Activated T-helper 2 cell treated with anti-CD3 and anti-CD28 coated beads, Interferon-gamma antibody, Interleukin-2, Interleukin-4, amounts not matched to agents 10 μg/mL and 5 μg/mL and 100 μg/mL, durations not matched to agents 14 hours and 24 hours and 36 hours (primary cell): ENCODE data around the gene LRRC8A. TPM values are rescaled to one million over a fixed set of nuclear protein-coding genes. Genes with fewer than 3 reads are reported as not detected.
A peak's percentile ranks its signal among the peaks of the same experiment; 100 is the strongest.

Source experiments
- DNase-seq: peaks from one replicate; pipeline ENCODE4 v3.0.0; 2021; ENCODE audit warnings: low spot score
- H3K27ac Mint-ChIP-seq: one replicate; pipeline ENCODE4 v1.8.0; 2021; ENCODE audit warnings: mixed read lengths
- H3K27me3 Mint-ChIP-seq: one replicate; pipeline ENCODE4 v1.8.0; 2021; ENCODE audit warnings: low read depth, mixed read lengths
- H3K36me3 Mint-ChIP-seq: one replicate; pipeline ENCODE4 v1.8.0; 2021; ENCODE audit warnings: low read depth, mixed read lengths
- H3K4me1 Mint-ChIP-seq: one replicate; pipeline ENCODE4 v1.8.0; 2021; ENCODE audit warnings: low read depth, mixed read lengths
- H3K4me3 Mint-ChIP-seq: one replicate; pipeline ENCODE4 v1.8.0; 2021; ENCODE audit warnings: low read depth, mild to moderate bottlenecking, moderate library complexity, mixed read lengths
- H3K9me3 Mint-ChIP-seq: one replicate; pipeline ENCODE4 v1.8.0; 2021; ENCODE audit warnings: mixed read lengths
- intact Hi-C: fragments of 100-400 bp; cut with micrococcal nuclease; formaldehyde crosslinking; loops from one replicate; pipeline ENCODE4 v1.15.1; 2023
- total RNA-seq: library from RNA; stranded (reverse); gene quantifications from 2 replicates; pipeline ENCODE4 v1.2.3, GENCODE V29; 2022

The LRRC8A gene
- total RNA-seq, 1 donor from 2014 or later = 25.4 TPM

DNA sequence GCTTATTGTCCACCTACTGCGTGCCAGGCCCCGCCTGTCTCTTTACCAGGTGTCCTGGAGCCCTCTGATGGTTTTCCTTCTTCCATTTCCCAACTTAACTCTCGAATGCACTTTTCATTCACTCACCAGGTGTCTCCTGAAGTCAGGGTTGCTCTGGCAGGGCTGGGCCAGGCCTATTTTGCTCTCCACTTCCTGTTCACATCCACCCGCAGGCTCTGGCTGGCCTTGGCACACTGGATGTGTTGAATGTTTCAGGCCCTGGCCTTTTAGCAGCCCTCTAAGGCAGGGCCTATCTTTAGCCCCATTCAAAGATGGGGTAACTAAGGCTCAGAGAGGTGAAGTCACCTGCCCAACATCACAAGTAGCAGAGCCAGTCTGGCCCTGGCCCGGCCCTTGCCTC lies 16.4 kb downstream of the LRRC8A start:
- peak overlapping the region; percentile 99 for H3K27ac Mint-ChIP-seq
- H3K4me3 Mint-ChIP-seq = peak overlapping the region; percentile 22
- no peak for DNase-seq
- H3K27me3 Mint-ChIP-seq = no peaks in the 10 kb centered on the region
- peaks cover 58% of the 10 kb centered on the region for H3K4me1 Mint-ChIP-seq
- peaks cover 41% of the 10 kb centered on the region for H3K36me3 Mint-ChIP-seq
- intact Hi-C loops = no loop called here
- no peaks in the 10 kb centered on the region for H3K9me3 Mint-ChIP-seq

DNA sequence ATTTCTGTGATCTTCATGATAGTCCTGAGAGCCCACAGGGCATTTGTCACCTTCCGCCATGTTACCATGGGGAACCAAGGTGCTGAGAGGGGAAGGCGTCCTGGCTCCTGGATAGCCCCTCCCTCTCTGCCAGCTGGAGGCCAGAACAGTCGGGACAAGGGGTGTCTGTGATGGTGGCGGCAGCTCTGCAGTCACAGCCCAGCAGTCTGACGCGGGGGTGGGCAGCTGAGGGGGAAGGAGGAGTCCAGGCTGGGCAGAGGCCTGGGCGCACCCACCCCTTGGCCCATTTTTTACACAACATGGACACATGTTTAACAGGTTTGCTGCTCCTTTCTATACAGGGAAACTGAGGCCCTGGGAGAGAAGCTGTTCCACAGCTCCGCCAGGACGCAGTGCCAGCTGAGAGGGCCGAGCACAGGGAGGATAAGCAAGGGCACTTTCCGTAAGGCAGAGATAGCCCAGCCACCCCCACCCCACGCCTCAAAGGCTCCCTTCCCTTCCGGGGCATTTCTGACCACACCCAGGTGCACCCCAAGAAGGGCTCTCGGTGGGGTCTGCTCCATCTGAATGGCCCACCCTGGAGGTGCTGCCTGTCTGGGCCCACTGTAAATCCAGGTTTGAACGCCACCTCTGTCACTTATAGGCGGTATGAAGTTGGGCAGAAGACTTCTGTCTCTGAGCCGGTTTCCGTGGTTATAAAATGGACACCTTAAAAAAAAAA lies 17.1 kb downstream of the LRRC8A start:
- peaks cover 61% of the 10 kb centered on the region for H3K4me1 Mint-ChIP-seq
- no peak for DNase-seq
- H3K27me3 Mint-ChIP-seq = no peaks in the 10 kb centered on the region
- peaks cover 37% of the 10 kb centered on the region for H3K36me3 Mint-ChIP-seq
- peak overlapping the region; percentile 69 for H3K4me3 Mint-ChIP-seq
- H3K27ac Mint-ChIP-seq = peak overlapping the region; percentile 99
- intact Hi-C loops = no loop called here
- H3K9me3 Mint-ChIP-seq = no peaks in the 10 kb centered on the region

DNA sequence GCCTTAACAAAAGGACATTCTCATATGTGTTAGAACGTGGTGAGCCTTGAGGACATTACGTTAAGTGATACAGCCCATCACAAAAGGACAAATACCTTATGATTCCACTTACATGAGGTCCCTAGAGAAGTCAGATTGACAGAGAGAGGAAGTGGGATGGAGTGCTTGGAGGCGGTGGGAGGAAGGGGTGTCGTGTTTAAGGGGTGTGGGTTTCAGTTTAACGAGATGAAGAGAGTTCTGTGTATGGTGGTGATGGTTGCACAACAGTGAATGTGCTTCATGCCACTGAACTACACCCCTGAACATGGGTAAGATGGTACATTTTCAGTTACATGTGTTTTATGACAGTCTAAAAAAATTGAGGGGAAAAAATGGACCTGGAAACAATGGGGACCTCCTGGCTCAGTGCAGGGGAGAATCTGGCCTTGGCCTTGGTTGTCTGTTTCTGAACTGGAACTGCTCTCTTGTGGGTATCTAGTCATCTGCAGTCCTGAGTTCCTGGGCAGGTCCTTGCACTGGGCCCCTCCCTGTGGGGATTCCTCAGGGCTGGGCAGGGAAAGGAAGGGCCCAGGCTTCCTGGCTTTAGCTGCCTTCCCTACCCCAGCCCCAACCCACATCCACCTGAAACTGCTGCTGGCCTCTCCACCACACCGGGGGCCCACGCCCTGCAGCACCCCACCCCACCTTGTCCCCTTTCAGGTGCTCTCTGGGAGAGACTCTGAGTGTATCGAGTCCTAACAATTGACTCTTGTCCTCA lies 17.8 kb downstream of the LRRC8A start:
- Mint-ChIP-seq H3K27me3 (no peaks in the 10 kb centered on the region), H3K4me3 (peak overlapping the region; percentile 69), H3K9me3 (no peaks in the 10 kb centered on the region), H3K36me3 (peaks cover 36% of the 10 kb centered on the region), H3K27ac (peak overlapping the region; percentile 99), H3K4me1 (peaks cover 62% of the 10 kb centered on the region)
- peak; percentile 38 for DNase-seq
- intact Hi-C loops = no loop called here

DNA sequence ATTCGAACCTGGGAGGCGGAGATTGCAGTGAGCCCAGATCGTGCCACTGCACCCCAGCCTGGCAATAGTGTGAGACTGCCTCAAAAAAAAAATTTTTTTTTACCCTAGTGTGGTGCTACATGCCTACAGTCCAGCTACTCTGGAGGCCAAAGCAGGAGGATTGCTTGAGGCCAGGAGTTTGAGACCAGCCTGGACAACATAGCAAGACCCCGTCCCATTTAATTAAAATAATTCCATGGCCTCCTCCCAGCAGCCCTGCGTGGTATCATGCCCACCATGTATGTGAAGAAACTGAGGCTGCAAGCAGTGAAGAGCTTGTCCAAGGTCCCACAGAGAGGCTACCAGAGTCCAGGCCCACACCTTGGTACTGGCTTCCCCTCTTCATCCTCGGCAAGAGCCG lies 19.4 kb downstream of the LRRC8A start:
- DNase-seq = no peak
- Mint-ChIP-seq H3K9me3 (no peaks in the 10 kb centered on the region), H3K27me3 (no peaks in the 10 kb centered on the region), H3K4me3 (no peak overlapping the region), H3K4me1 (peaks cover 53% of the 10 kb centered on the region), H3K27ac (peak overlapping the region; percentile 99), H3K36me3 (peaks cover 26% of the 10 kb centered on the region)
- intact Hi-C loops = no loop called here

DNA sequence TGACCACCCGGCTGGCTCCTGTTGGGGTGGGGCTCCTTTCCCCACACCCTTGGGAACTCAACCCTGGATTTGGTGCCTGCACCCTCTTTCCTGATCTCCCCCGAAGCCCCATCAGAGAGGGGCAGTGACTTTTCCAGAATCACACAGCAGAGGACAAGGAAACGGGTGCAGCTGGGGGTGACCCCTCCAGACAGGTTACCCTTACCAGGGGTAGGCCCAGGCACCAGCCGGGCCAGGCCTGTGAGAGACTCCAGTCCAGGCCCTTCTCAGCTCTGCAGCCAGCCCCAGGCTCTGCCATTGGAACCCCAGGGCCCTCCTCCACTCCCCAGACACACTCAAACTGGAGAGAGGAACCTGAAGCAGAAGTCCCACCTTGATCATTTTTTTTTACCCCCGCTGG lies 19.9 kb downstream of the LRRC8A start:
- intact Hi-C loops = loop anchor here (2.0 kb wide), 2 partner anchors 19 to 45 kb away; partner anchors contain the start of genes DOLK, LRRC8A and NUP188
- Mint-ChIP-seq H3K27ac (peak overlapping the region; percentile 84), H3K4me3 (peak overlapping the region; percentile 53), H3K4me1 (peaks cover 56% of the 10 kb centered on the region), H3K27me3 (no peaks in the 10 kb centered on the region), H3K9me3 (no peaks in the 10 kb centered on the region), H3K36me3 (peaks cover 24% of the 10 kb centered on the region)
- DNase-seq = no peak

DNA sequence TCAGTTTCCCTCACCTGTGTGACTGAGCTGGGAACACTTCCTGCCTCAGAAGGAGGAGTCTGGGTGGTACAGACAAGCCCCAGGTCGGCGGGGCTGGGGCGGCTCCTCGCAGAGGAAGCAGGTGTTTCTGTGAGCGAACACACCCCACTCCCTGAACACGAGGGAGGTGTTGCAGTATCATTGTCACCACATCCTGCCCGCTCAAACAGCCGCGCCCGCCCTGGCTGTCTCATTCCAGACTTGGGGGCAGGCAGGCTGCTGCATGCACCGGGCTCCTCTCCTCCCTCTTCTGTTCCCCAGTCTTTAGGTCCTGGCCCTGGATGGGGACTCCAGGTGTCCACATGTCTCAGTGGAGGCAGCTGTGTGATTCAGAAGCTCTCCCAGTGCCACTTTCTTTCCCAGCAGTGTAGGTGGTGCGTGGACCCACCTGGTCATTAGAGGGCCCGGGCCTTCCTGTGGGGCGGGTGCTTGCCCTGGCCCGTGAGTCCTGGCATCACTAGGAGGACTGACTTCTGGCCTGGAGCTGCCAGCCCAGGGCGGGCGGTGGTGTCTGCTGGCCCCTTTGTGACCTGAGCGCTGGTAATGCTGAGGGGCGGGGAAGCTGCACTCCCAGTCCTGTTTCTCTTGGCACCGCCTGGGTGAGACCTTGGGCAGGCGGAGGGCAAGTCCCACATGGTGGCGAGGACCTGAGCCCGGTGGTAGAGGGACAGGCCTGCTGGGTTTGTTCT lies 20.6 kb downstream of the LRRC8A start:
- H3K4me3 Mint-ChIP-seq = peak overlapping the region; percentile 53
- intact Hi-C loops = loop anchor here (2.0 kb wide), 2 partner anchors 20 to 44 kb away; partner anchors contain the start of genes DOLK, LRRC8A and NUP188
- peaks cover 54% of the 10 kb centered on the region for H3K4me1 Mint-ChIP-seq
- no peaks in the 10 kb centered on the region for H3K9me3 Mint-ChIP-seq
- H3K27ac Mint-ChIP-seq = peak overlapping the region; percentile 84
- H3K36me3 Mint-ChIP-seq = peaks cover 26% of the 10 kb centered on the region
- no peaks in the 10 kb centered on the region for H3K27me3 Mint-ChIP-seq
- DNase-seq = peak; percentile 82

DNA sequence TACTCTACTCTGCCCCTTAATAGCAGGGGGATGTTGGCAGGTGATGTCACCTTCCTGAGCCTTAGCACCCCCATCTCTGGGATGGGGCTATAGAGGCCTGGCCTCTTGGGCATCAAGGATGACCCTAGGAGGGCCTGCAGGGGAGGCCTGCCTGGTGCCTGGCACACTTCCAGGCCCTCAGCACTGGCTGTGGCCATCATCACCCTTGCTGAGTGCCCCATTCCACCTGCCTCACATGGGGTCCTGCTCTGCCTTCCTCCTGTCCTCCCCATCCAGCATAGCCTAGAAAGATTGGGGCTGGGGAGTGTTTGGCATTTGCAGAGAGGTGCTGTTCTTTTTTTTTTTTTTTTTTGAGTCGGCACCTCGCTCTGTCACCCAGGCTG lies 21.1 kb downstream of the LRRC8A start:
- H3K9me3 Mint-ChIP-seq = no peaks in the 10 kb centered on the region
- H3K27ac Mint-ChIP-seq = peak overlapping the region; percentile 84
- H3K4me1 Mint-ChIP-seq = peaks cover 50% of the 10 kb centered on the region
- intact Hi-C loops = loop anchor here (2.0 kb wide), 2 partner anchors 20 to 44 kb away; partner anchors contain the start of genes DOLK, LRRC8A and NUP188
- peak overlapping the region; percentile 8 for H3K4me3 Mint-ChIP-seq
- peaks cover 27% of the 10 kb centered on the region for H3K36me3 Mint-ChIP-seq
- H3K27me3 Mint-ChIP-seq = no peaks in the 10 kb centered on the region
- no peak for DNase-seq

DNA sequence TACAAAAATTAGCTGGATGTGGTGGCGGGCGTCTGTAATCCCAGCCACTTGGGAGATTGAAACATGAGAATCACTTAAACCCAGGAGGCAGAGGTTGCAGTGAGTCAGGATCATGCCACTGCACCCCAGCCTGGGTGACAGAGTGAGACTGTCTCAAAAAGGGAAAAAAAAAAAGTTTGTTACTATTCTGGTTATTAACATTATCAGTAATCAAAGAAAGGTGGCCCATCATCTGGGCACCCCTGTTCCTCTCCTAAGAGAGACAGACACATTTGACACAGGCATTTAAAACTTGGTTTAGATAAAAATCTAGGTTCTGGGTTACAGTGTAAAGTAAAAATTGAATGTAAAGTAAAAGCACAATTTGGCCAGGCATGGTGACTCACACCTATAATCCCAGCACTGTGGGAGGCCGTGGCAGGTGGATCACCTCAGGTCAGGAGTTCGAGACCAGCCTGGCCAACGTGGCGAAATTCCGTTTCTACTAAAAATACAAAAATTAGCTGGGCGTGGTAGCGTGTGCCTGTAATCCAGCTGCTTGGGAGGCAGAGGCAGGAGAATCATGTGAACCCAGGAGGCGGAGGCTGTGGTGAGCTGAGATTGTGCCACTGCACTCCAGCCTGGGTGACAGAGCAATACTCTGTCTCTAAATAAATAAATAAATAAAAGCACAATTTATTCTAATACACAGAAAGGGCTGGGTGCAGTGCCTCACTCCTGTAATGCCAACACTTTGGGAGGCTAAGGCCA lies 22.1 kb downstream of the LRRC8A start:
- H3K36me3 Mint-ChIP-seq = peaks cover 30% of the 10 kb centered on the region
- H3K27ac Mint-ChIP-seq = peak overlapping the region; percentile 69
- H3K4me1 Mint-ChIP-seq = peaks cover 44% of the 10 kb centered on the region
- DNase-seq = no peak
- H3K4me3 Mint-ChIP-seq = no peak overlapping the region
- intact Hi-C loops = loop anchor here (2.0 kb wide), 2 partner anchors 21 to 43 kb away; partner anchors contain the start of genes DOLK, LRRC8A and NUP188
- H3K27me3 Mint-ChIP-seq = no peaks in the 10 kb centered on the region
- H3K9me3 Mint-ChIP-seq = no peaks in the 10 kb centered on the region

DNA sequence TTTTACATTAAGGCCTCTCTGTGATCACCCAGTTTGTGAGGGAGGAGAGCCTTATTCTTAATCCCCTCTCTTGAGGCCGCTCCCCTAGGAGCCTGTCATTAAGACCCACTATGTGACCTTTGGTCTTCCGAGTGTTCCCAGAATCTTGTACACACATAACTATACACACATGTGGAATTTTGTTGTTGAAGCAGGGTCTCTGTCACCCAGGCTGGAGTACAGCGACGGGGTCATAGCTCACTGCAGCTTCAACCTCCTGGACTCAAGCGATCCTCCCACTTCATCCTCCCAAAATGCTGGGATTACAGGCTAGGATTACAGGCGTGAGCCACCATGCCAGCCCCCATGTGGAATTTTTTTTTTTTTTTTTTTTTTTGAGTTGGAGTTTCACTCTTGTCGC lies 24.0 kb downstream of the LRRC8A start:
- intact Hi-C loops = no loop called here
- DNase-seq = no peak
- Mint-ChIP-seq H3K27ac (no peak overlapping the region), H3K4me1 (peaks cover 30% of the 10 kb centered on the region), H3K4me3 (no peak overlapping the region), H3K27me3 (no peaks in the 10 kb centered on the region), H3K9me3 (no peaks in the 10 kb centered on the region), H3K36me3 (peaks cover 36% of the 10 kb centered on the region)

DNA sequence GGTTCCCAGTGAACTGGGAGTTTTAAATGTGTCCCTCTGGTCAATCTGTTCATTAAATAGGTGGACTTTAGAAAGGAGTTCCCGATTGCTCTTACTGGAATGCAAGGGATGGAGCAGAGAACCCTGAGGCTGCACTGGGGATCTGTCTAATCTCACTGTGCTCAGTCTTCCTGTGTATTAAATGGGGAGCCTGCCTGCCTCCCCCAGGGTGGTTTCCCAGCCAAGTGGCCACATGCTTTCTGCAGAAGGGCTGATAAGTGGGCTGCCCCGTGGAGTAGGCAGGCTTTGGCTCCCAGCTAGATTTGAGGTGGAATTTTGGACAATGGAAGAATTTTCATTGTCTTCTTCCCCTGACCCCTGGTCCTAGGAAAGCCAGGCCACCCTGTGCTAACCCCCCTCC lies 24.8 kb downstream of the LRRC8A start:
- Mint-ChIP-seq H3K36me3 (peaks cover 38% of the 10 kb centered on the region), H3K9me3 (no peaks in the 10 kb centered on the region), H3K27me3 (no peaks in the 10 kb centered on the region), H3K4me1 (peaks cover 33% of the 10 kb centered on the region), H3K27ac (peak overlapping the region; percentile 42), H3K4me3 (no peak overlapping the region)
- intact Hi-C loops = no loop called here
- no peak for DNase-seq

DNA sequence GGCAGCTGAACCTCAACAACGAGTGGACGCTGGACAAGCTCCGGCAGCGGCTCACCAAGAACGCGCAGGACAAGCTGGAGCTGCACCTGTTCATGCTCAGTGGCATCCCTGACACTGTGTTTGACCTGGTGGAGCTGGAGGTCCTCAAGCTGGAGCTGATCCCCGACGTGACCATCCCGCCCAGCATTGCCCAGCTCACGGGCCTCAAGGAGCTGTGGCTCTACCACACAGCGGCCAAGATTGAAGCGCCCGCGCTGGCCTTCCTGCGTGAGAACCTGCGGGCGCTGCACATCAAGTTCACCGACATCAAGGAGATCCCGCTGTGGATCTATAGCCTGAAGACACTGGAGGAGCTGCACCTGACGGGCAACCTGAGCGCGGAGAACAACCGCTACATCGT lies 26.4 kb downstream of the LRRC8A start:
- Mint-ChIP-seq H3K4me1 (peaks cover 32% of the 10 kb centered on the region), H3K4me3 (no peak overlapping the region), H3K27ac (no peak overlapping the region), H3K9me3 (no peaks in the 10 kb centered on the region), H3K27me3 (no peaks in the 10 kb centered on the region), H3K36me3 (peaks cover 53% of the 10 kb centered on the region)
- no peak for DNase-seq
- intact Hi-C loops = no loop called here

DNA sequence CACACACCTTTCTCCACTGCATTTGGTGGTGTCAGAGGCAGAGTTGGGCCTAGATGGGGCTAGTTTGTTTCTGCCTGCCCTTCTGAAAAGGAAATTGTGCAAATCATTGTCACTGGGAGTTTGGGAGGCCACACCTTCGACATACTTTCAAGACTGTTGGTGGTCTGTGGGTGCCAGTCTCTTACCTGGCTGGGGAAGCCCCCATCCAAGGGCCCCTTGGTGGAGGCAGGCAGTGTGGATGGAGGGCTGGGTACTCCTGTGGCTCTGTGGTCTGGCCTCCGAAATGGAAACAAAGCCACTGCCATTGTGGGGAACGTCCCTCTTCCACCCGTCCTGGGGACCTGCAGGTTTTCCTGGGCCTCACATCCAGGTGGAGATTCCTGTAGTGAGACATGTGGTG lies 27.9 kb downstream of the LRRC8A start:
- DNase-seq = no peak
- no peak overlapping the region for H3K27ac Mint-ChIP-seq
- H3K4me1 Mint-ChIP-seq = peaks cover 31% of the 10 kb centered on the region
- no peak overlapping the region for H3K4me3 Mint-ChIP-seq
- no peaks in the 10 kb centered on the region for H3K9me3 Mint-ChIP-seq
- peaks cover 60% of the 10 kb centered on the region for H3K36me3 Mint-ChIP-seq
- H3K27me3 Mint-ChIP-seq = no peaks in the 10 kb centered on the region
- intact Hi-C loops = no loop called here
